NCI-H1105 treated with DMSO at 0.1 percent for 48 hours (cell line): ENCODE measurements around the gene CDH23.

Experiments
- DNase-seq: peaks from one replicate; lab custom pipeline; 2025; lab: John Stamatoyannopoulos, UW

The CDH23 gene

DNA sequence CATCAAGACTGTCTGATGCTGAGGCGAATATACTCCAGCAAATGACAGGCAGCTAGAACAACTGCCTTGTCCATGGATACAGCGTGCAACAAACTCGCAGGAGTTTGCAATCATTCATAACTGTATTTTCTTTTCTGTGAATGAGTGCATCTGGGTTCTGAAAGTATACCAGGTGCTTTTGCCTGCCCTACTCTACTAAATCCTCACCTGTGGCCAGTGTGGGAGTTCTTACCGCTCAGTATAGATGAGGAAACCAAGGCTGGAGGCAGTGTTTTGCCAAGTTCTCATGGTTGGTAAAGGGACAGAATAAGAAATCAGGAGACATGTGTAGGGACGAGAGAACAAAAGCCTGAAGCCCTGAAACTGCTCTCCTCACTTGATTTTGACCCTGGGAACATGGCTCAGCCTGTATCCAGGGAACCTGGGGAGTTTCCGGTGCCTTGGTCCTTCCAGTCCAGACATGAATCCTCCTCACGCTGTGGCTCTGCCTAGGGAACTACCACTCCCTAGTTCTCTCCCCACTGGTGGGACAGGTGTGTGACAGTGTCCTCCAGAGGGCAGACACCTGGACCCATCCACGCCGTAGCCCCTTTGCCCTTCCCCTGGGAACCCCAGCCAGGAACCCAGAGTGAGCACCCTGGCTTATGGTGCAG, 142.0 kb downstream of the CDH23 start:
- DNase-seq: no peak

DNA sequence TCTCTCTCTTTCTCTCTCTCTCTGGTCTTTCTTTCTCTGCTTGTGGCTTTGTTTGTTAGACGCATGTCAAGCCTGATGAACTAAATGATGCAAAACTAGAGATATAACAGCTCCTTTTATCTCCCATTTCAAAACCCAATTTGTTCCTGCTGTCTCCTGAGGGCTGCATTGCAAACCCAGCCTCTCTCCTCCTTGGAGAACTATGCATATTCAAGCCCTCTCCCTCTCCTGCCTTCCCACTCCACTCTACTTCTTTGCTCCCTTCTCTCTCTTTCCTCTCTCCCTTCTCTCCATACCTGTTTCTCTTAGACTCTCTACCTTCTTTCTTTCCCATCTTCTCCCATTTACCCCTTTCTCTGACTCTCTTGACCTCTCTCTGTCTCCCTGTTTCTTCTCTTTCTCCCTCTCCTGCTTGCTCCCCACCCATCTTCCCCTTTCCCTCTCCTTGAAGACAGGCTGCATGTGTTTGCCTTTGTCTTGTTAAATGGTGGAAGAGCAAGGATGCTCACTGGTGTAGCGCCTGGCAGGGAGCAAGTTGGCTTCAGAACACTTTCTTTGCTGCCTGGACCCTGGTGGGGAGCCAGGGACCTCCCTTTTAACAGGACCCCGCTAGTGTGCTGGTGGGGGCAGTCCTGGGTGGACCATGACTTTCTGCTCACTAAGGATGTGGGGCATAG, 142.9 kb downstream of the CDH23 start:
- DNase-seq: no peak

DNA sequence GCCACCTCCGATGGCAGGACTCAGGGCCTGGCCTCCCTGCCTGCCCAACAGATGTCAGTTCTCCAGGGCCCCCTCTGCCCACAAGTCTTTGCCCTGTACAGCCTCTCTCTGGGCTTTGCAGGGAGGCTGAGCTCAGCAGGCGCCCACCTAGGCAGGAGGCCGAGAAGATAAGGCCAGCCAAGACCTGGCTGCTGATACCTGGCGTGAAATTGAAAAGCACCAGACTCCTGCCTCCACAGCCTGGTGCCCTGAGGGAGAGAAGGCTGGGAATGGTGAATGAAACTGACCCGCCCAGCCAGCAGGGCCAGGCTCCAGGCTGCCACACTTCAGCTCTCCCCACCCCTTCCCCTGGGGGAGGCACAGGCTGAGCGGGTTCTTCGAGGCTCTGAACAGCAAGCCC, 145.8 kb downstream of the CDH23 start:
- DNase-seq: no peak

DNA sequence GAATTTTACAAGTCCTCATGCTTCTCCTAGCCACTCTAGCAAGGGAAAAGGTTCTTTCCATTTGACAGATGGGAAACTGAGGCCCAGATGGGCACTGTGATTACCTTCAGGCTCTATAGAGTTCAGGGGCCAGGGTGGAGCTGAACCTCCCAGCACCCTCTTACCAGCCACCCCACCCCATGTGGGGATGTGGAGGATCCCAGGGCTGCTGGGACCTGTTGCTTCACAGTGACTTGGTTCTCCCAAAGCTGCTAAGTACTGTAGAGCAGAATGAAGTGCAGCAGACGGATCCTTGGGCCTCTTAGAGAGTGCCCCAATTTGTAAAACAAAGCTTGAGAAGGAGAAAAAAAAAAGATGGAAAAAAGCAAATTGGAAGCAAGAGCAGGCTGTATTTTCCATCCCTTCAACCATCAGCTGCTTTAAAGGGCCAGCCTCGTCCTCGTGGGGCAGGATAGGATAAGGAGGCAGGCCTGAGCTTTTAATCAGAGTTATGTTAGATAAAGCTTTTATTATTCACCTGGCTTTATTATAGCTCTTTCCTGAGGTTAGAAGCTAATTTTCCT, 147.0 kb downstream of the CDH23 start:
- no peak for DNase-seq

DNA sequence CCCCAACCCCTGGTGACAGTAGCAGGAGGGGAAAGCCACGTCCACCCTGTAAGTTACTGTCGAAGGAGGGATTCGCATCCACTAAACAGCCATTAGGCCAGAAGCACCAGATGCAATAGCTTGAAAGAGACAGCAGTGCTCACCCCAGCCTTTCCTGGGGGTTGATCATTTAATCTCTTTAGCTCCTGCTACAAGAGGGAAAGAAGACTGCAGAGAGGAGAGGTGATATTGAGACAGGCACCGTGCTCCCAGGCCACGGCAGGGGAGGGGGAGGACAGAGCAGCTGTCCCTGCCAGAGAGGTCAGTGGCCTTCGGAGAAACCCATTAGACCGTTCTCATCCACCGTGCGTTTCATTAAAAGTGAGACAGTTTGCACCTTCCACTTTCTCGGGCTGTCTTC, 148.3 kb downstream of the CDH23 start:
- no peak for DNase-seq

DNA sequence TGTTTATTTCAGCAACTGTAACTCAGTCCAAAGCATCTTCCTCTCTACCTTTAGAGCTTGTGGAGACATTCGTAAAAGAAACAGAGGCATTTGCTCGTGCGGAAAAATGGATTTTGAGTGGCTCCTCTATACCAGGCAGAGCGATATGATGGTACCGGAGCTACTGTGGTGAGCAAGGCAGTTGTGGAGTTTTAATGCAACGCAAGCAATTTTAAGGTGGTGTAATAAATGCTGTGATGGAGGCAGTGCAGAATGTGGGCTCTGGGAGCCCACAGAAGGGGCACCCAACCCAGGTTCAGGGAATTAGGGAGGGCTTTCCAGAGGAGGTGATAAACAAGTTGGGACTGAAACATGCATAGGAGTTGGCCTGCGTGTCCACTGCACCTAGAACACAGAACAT, 149.5 kb downstream of the CDH23 start:
- DNase-seq: no peak

DNA sequence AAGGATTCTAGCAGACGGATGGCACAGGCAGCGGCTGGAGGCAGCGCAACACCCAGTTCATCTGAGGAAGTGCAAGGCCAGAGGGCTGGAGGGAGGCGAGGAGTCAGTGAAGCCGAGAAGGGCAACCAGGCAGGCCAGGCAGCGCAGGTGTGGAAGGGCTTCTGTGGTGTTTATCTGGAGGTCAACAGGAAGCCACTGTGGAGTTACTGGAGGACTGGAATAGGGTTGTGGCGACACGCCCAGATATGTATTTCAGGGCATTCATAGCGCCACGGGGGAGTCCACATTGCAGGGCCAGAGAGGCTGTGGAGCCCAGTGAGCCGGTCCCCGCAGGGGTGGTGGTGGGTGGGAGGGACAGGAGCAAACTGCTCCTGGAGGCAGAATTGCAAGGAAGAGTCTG, 150.6 kb downstream of the CDH23 start:
- no peak for DNase-seq

DNA sequence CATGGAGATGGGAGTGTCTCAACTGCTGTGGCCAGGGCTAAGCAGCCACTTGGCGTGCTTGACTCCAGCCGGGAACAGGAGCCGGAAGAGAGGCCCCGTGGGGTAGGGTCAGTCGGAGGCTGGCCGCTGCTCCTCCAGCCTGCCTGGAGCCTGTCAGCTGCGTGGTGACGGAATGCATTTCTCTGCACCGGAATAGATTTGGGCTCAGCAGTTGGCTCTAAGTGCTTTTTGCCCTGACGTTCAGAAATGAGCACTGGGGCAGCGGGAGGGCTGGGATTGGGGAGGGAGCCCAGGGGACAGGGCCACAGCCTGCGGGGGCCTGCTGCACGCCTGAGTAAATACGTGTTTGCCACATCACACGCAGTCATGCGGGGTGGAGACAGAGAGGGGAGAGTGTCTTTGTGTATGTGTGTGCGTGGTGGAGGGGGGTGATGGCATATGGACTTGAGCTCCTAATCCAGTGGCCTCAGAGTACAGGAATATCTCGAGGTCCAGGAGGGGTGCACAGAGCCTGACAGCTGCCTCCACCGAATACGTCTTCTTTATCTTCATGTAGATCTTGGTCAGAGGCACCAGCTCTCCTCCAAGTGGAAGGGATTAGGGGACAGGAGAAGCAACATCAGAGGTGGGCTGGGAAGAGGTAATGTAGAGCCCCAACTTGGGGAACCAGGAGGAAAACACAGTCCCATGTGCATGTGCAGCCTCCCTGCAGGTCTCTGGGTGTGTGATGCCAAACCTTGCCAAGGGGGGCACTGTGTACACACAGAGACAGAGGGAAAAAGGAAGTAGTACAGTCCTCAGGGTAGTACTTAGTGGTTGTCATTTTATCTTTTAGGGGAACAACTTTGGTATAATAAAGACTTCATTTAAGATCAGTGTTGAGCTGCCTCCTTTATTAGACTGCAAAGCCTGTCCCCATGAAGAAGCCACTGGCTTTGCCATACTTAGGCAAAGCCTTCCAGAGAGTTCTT, 151.4 kb downstream of the CDH23 start:
- DNase-seq: no peak

DNA sequence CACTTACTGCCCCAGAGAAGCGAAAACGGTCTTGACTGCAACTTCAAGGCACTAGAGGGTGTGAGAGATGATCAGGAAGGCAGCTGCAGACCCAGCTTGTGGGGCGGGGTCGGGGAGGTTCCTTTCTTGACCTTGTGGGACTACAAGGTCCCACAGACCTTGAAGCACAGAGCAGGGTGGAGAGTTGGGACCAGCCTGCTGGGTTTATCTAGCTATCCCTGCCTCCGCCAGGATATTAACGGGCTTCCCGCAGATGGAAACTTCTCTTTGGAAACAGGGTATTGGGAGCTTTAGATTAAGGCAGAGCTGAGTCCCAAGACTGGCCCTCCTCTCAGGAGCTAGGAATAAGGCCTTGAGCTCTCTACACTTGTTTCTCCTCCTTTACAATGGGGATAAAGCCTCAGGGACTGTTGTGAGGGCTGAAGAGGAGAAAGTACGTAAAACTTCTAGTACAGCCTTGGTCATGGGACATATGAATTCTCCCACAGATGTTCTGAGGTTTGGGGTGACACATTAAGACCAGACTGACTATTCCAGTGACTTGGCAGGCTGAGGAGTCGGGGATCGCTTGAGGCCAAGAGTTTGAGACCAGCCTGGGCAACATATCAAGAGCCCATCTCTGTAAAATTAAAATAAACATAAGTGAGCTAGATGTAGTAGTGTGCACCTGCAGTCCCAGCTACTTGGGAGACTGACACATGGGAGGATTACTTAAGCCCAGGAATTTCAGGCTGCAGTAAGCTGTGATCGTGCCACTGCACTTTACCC, 153.2 kb downstream of the CDH23 start:
- DNase-seq: no peak

DNA sequence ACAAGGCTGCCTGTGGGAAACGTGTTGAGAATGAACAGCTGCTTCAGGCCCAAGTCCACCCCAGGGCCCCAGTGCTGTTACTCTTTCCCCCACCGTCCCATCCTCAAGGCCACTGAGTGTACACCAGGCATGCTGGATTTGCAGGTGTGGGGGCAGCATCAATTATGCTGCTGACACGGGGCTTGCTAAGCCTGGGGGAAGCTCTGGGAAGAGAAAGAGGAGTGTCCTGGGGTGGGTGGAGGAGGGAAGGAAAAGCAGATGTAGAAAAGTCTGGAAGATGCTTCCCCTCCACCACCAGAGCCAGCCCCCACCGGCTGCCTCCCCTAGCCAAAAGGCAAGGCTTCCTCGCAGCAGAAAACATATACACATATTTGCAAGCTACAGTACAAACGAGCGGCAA, 153.9 kb downstream of the CDH23 start:
- DNase-seq: no peak

DNA sequence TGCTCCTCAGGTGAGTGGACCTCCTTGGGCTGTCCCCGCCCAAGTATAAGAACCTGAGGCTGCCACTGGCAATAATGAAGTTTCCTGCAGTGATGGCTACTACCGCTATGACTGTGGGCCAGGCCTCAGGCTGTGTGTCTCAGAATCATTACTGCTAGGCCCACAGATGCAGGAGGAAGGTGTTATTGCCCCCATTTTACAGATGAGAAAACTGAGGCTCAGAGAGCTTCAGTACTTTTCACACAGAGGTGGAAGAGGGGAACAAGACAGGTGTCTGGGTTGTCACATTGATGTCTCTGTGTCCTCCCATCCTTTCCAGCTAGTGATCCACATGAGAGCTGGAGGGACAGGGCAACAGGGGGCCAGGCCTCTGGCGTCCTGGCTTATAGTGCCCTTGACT, 155.2 kb downstream of the CDH23 start:
- no peak for DNase-seq

DNA sequence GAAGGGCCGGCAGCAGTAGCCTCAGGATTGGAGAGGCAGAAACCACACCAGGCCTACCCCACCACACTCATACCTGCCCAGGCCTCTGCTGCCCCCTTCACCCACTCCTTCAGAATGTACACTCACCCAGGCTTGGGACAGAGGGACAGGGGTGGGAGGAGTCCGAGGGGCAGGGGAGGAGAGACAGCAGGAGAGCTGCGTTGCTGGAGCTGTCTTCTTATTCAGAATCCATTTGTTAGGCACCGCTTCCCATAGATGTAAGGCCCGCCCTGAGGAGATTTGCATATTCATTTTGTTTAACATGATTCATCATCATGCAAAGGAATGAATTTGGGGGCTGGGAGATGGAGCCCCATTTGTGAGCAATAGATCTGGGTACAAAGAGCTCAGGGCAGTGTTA, 156.7 kb downstream of the CDH23 start:
- DNase-seq: no peak

DNA sequence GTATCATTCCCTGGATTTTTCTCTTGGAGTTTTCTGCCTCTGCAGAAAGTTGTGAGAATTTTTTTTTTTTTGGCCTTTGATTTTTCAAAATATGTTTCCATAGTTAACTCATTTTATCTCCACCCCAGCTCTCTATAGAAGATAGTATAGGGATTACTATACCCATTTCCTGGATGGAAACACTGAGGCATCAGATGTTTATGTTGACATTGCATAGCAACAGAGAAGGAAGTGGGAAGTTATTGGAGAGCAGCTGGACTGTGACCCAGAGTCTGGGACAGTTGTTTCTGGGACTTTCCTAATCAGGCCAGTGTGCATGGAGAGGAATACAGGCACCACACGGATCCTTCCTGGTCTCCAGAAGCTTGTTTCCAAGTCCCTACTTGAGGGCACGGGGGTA, 158.0 kb downstream of the CDH23 start:
- no peak for DNase-seq

DNA sequence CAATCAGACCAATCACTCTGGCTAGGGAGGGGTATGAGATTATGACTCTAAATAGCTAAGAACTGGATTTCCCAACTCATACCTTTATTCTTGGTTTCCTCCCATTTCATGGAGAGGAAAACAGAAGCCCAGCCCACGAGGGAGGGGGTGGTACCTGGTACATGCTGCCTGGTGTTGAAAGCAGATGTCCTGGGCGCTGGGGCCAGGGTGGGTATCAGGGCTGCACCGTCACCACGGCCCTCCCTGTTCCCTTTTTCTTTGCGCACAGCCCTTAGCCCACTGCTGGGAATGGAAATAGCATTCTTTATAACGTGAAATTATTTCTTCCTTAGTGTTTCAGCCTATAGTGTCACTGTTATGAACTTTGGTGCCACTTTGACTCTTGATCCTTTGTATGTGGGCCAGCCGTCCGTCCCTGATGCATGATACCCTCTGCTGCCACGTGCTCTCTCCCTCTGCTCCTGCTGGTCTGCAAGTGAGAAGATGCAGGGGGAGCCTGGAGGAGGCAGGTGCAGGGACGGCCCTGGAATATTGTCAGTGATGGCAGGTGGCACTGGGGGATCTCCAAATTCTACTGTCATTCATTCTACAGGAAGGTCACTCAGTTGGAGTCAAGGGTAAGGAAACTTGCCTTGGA, 158.5 kb downstream of the CDH23 start:
- no peak for DNase-seq

DNA sequence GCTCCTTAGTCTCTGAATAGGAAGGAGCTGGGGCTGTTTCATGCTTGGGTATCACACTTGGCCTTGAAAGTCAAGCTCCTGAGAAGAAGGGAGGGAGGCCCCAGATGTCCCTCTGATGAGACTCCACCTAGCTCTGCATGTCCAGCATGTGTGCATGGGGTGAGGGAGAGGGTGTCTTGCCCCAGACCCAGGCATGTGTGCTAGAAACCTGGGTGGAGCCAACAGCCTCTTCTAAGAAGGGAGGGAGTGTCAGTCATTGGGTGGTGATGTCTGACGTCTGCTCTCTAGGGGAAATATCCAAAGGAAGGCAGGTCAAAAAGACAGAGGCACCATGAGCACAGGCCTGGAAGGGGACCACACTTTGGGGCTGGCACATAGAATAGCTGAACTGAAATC, 159.0 kb downstream of the CDH23 start:
- no peak for DNase-seq

DNA sequence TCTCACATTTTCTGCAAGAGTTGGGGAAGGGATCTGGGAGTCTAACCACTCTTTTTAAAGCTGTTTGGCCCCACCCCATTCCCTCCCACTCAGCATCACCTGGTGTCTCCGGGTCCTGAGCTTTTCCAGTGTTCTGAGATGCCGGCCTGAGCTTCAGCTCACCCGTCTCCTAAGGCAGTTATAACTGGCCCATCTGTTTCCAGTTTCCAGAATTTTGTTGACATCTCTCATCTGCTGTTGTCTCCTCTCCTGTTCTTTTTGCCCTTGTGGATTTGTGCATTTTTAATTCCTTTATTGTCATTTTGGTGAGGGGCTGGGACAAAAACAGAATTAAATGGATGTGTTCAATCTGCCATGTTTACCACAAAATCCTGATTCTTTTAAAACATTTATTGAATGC, 162.3 kb downstream of the CDH23 start:
- DNase-seq: no peak

DNA sequence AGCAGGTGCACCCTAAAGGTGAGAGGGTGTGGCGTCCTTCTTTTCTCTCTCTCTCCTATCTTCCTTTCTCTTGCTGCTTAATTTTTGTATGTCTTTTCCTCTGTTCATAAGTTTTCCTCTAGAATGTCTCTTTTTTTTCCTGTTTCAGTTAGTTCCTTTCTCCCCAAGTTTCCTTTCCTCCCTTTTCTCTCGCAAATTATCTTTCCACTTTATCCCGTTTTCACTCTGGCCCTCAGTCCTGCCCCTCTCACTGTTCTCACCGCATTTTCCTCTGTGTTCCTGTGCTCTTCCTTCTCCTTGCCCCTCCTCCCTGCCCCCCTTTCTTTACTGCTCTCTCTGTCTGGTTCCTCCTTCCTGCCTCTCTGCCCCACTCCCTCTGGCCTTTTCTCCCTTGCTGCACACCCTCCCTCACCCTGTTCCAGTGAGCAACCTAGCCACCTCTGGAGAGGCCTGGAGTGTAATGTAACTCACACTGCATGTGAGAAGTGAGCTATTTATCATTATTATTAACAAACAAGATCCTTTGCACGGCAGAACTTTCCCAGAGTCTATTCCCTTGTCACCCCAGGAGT, 164.4 kb downstream of the CDH23 start:
- DNase-seq: no peak

DNA sequence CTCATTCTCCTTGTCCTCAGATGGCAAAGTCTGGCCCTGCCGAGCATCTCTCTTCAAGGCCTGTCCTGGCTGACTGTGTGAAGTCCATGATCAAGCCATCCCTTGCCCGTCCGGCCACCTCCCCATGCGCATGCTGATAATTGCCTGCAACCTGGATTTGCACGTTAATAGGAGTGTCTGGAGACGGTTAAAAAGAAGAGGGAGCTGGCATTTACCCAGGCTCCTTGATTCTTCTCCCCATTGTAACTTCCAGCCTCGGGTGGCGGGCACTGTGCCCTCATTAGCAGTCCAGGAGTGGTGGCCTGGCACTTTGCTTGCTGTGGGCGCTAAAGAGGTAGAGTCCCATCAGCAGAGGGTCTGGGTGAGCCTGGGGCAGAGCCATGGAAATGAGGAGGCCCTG, 165.5 kb downstream of the CDH23 start:
- no peak for DNase-seq

DNA sequence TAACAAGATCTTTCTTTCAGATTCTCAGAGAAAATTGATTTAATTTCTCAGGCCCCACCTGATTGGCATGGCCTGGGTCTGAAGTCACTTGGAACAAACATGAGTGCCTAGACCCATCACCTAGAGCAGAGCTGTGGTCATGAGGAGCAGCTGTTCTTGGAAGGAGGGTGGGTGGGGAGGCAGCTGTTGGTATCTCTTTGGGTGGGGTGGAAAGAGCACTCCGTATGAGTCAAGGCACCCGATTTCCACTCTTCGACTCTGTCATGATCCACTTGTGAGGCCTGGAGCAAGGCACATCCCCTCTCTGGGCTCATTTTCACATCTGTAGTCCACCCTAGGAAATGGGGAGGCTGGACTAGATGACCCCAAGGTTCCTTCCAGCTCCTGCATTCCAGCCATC, 166.2 kb downstream of the CDH23 start:
- DNase-seq: no peak

DNA sequence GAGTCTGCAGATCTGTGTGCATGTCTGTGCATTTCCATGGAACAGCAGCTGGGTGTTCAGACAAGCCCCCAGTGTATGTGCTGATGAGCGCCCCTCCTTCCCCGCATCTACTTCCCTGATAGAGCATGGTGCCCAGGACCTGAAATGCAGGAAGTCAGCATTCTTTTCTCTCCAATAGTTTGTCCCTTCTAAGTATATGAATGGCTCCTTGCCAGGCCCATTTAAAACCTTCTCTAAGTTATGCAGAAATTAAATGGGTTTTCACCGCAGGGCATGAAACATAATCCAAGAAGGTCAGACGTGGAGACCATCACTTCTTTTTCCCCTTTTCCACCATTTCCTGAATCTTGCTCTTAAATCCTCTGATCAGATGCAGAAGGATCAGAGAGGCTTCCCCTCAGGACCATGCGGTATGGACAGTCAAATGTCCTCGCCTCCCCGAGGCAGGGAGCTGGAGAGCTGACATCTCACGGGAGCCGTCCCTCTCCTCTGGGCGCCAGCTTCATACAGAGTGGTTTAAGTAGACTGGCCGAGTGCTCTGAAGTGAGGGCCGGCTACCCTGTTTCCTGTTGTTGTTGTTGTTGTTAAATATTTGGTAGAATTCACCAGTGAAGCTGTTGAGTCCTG, 167.6 kb downstream of the CDH23 start:
- DNase-seq: no peak
